Ovary (tissue), 9 donors: ENCODE data around the gene CAMTA1. TPM values are rescaled to one million over a fixed set of nuclear protein-coding genes. Genes with fewer than 3 reads are reported as not detected.

Experiments
- DNase-seq, 5 donors: peaks; one replicate each; pipeline ENCODE4 v3.0.0-alpha.2; 2019 to 2020
- H3K27ac ChIP-seq, 2 donors: fragments of 200-600 bp; one replicate each; pipeline versions ENCODE4 v1.5.1 to v1.8.0; 2019 to 2022
- H3K27me3 ChIP-seq: fragments of 200-600 bp; one replicate; pipeline ENCODE4 v1.8.0; 2022
- H3K36me3 ChIP-seq: fragments of 200-600 bp; sonication (generic); one replicate; pipeline ENCODE4 v1.5.1; 2019
- H3K4me1 ChIP-seq: one replicate; pipeline ENCODE4 v1.8.1; 2013; ENCODE audit warnings: mild to moderate bottlenecking, moderate library complexity; ENCODE audit not compliant: insufficient read depth
- H3K4me3 ChIP-seq: fragments of 200-600 bp; sonication (generic); one replicate; pipeline ENCODE4 v1.5.1; 2017
- H3K9me3 ChIP-seq, 2 donors: fragments of 200-600 bp in 1 of 2; sonication (generic) in 1 of 2; one replicate each; pipeline versions ENCODE4 v1.5.1 to v1.8.1; 2013 to 2019; ENCODE audit warnings: mild to moderate bottlenecking in 1 of 2, moderate library complexity in 1 of 2
- EP300 ChIP-seq: sonication (generic); formaldehyde crosslinking; IDR thresholded peaks from one replicate; pipeline ENCODE4 v1.6.1; 2017; ENCODE audit warnings: antibody characterized with exemption
- POLR2A ChIP-seq: fragments of 450-650 bp; IDR thresholded peaks from one replicate; pipeline ENCODE4 v1.6.1; 2017; ENCODE audit warnings: antibody characterized with exemption, mild to moderate bottlenecking, moderate library complexity
- WGBS, 3 donors: extraction: QIAGEN DNeasy Blood & Tissue Kit in 1 of 3; methylation state at CpG; one replicate each; pipeline versions ENCODE4 v1.1.5 to v1.1.7; 2013 to 2017; 5-methylcytosine and 5-hydroxymethylcytosine counted together
- intact Hi-C, 4 donors: fragments of 100-400 bp; cut with DNase I; formaldehyde crosslinking; loops; one replicate each; pipeline versions ENCODE4 v1.11.0 to v1.15.1; 2022 to 2023
- polyA plus RNA-seq, 2 donors: library from polyadenylated mRNA; stranded (reverse); fragments of 200-250 nt in 1 of 2; fragments of 350-450 nt in 1 of 2; fragmentation: Illumina TruSeq in 1 of 2; extraction: RNeasy Lipid Tissue Mini Kit (QIAGEN cat#74804) in 1 of 2; gene quantifications; one replicate each; pipeline ENCODE4 v1.2.3, GENCODE V29; 2013 to 2014
- total RNA-seq, 7 donors: library from RNA; depleted of rRNA in 2 of 7; stranded (reverse); fragments of >200 nt in 2 of 7; fragmentation: NEBNext Ultra II Directional in 3 of 7; extraction: Animal tissue kit (Norgen Biotek cat#: 25700) in 3 of 7; gene quantifications; one replicate each; pipeline versions ENCODE4 v1.1.0 to v1.2.4, GENCODE V29; 2016 to 2023
- TF ChIP-seq, protein P1 (sequence below), 3 donors: fragments of 450-650 bp in 2 of 3; fragments of 200-600 bp in 1 of 3; IDR thresholded peaks; one replicate each; pipeline versions ENCODE4 v1.5.1 to v1.8.0; 2016 to 2022; ENCODE audit warnings: antibody characterized with exemption in 3 of 3, mild to moderate bottlenecking in 1 of 3
- donor health status: DM: no; HTN: no; CAD: no; lungs with moderate emphysema.
- donor health status: DM: no; HTN: no; CAD: no.
- donor health status: Bipolar disorder and iron deficiency.
- donor health status: DM: yes; HTN: yes; CAD: no.
- donor health status: DM: no; HTN: no; CAD: no.
- donor health status: DM: yes; HTN: yes; CAD: no.

Gene CAMTA1
- total and polyA plus RNA-seq, 9 donors: 51.1 to 150 (median 67.4) TPM

DNA sequence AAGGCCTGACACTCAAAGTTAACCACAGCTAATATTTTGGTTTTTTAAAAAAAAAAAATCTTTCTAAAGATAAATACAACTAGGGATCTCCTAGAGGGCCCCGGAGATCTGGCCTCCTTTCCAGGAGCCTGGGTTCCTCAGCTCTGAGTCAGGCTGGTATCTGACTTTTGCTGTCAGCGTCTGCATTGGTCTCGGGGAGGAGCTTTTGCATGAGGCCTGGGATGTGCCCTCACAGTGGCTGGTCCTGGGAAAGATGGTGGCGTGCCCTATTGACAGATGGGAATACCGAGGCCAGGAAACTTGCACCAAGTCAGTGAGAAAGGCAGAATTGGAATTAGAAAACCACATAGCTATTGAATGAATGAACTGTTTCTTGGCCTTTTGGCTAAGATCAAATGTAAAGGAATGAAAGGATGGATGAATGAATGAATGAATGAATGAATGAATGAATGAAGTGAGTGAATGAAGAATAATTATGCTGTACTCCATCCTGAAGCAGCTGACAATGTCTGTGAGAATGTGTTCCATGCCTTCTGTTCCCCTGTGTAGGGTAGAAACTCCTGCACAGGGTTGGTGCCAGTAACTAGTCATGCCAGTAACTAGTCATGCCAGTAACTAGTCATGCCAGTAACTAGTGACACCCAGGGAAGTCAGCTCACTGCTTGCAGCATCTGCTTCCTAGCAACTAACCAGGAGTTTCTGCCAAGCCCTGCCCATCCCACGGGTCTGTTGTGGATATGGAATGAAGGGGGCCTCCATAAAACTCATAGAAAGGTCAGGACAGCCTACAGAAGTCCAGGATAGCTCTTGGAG is 743.3 kb downstream of the CAMTA1 start:
- no peak for DNase-seq
- intact Hi-C loops: no loop called here
- Histone ChIP-seq H3K4me1 (no peaks in the 10 kb centered on the region), H3K27me3 (no peaks in the 10 kb centered on the region), H3K27ac (no peak overlapping the region), H3K4me3 (no peak overlapping the region), H3K9me3 (no peaks in the 10 kb centered on the region), H3K36me3 (no peaks in the 10 kb centered on the region)
- TF ChIP-seq, protein P1, sequence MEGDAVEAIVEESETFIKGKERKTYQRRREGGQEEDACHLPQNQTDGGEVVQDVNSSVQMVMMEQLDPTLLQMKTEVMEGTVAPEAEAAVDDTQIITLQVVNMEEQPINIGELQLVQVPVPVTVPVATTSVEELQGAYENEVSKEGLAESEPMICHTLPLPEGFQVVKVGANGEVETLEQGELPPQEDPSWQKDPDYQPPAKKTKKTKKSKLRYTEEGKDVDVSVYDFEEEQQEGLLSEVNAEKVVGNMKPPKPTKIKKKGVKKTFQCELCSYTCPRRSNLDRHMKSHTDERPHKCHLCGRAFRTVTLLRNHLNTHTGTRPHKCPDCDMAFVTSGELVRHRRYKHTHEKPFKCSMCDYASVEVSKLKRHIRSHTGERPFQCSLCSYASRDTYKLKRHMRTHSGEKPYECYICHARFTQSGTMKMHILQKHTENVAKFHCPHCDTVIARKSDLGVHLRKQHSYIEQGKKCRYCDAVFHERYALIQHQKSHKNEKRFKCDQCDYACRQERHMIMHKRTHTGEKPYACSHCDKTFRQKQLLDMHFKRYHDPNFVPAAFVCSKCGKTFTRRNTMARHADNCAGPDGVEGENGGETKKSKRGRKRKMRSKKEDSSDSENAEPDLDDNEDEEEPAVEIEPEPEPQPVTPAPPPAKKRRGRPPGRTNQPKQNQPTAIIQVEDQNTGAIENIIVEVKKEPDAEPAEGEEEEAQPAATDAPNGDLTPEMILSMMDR (IDR thresholded peaks at IDR 0.05): no peak
- TF ChIP-seq POLR2A (no peak), EP300 (no peak)
- WGBS, 3 donors: 58 to 71% (median 67%) methylated on average over 6 of the region's 6 CpGs

DNA sequence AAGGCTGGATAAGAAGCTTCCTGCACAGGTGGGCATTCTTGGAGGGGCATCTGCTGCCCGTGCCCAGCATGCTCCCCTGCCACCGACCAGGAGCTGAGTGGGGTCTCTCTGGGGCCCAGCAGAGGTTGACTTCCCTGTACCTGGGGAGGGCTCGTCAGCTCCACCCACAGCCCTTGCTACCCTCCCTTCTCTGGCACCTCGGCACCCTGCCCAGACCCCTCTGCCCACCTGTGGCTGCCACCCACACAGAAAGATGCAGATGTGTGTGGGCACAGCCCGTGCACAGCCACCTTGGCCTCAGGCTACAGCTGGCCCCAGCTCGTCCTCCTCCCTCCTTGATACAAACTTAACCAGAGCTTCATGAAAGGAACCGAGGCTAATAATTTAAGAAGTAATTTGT is 744.7 kb downstream of the CAMTA1 start:
- no peaks in the 10 kb centered on the region for H3K9me3 ChIP-seq
- H3K27ac ChIP-seq: no peak overlapping the region
- intact Hi-C loops: no loop called here
- H3K27me3 ChIP-seq: no peaks in the 10 kb centered on the region
- H3K36me3 ChIP-seq: no peaks in the 10 kb centered on the region
- no peaks in the 10 kb centered on the region for H3K4me1 ChIP-seq
- WGBS, 3 donors: 69 to 78% (median 70%) methylated on average over 7 of the region's 7 CpGs
- no peak for DNase-seq
- no peak for TF ChIP-seq EP300
- TF ChIP-seq, protein P1 (IDR thresholded peaks at IDR 0.05): no peak
- TF ChIP-seq POLR2A: no peak
- no peak overlapping the region for H3K4me3 ChIP-seq

DNA sequence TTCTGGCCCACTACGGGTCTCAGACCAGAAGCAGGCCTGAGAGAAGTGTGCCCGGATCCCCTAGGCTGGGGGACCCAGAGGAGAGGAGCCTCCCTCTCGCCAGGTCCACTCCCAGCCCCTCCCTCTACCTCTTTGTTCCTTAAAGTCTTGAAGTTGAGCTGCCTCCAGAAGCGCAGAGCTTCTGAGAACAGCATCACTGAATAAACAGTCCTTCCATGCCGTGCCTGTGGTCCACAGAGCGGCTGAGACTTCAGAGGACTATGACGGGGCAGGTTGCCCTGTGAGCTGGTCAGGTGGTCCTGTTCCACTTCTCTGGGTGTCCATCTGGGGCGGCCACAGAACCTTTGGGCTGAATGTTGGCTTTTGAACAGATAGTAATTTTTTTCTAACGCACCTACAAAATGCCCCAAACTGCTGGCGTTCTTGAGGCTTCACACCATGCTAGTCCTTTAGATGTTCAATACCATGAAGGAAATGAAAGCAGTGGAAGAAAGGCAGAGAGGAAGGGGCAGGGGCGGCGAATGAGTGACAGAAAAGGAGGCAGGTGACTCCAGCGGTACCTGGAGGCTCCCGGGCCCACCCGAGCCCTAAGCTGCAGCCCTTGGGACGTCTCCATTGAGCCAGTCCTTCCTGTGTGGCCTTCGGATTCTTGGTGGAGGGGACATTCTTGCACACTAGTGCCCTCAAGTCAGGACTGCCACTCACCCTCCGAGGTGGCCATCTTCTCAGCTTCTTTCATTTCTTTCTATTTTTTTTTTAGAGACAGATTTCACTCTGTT is 746.5 kb downstream of the CAMTA1 start:
- WGBS, 3 donors: 94 to 95% (median 95%) methylated on average over 18 of the region's 18 CpGs
- TF ChIP-seq EP300 (no peak), POLR2A (no peak)

DNA sequence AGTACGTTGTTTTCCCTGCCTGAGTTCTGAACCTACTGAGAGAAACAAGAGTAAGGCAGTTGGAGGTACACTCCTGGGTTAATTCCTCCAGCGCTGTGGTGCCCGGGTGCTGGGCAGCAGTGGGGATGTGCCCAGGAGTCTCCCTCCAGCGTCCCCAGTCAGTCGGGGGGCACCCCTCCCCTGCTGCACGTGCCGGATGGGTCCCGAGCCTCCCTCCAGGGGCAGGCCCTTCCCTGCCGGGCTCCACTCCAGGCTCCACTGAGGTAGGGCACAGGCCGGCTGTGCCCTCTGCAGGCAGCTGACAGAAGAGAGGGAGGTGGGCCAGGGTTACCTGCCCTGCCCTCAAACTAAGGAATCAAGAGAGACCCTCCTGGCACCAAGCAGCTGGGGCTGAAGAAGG is 747.8 kb downstream of the CAMTA1 start:
- 81 to 90% (median 87%) methylated on average over 10 of the region's 10 CpGs for WGBS, 3 donors
- H3K27ac ChIP-seq: no peak overlapping the region
- intact Hi-C loops: no loop called here

More for the DNA sequence above, 746.5 kb downstream of the CAMTA1 start:
- intact Hi-C loops: no loop called here
- H3K4me1 ChIP-seq: no peaks in the 10 kb centered on the region
- H3K27ac ChIP-seq: no peak overlapping the region
- no peaks in the 10 kb centered on the region for H3K9me3 ChIP-seq
- H3K27me3 ChIP-seq: no peaks in the 10 kb centered on the region
- no peak for DNase-seq
- no peaks in the 10 kb centered on the region for H3K36me3 ChIP-seq
- H3K4me3 ChIP-seq: no peak overlapping the region

More for the DNA sequence above, 747.8 kb downstream of the CAMTA1 start:
- Histone ChIP-seq H3K27me3 (no peaks in the 10 kb centered on the region), H3K4me3 (no peak overlapping the region), H3K4me1 (no peaks in the 10 kb centered on the region), H3K9me3 (no peaks in the 10 kb centered on the region), H3K36me3 (no peaks in the 10 kb centered on the region)
- no peak for DNase-seq
- TF ChIP-seq POLR2A (no peak), EP300 (no peak)
- TF ChIP-seq, protein P1 (IDR thresholded peaks at IDR 0.05): no peak
